ENCODE results near the gene SYNGR1.

DNA sequence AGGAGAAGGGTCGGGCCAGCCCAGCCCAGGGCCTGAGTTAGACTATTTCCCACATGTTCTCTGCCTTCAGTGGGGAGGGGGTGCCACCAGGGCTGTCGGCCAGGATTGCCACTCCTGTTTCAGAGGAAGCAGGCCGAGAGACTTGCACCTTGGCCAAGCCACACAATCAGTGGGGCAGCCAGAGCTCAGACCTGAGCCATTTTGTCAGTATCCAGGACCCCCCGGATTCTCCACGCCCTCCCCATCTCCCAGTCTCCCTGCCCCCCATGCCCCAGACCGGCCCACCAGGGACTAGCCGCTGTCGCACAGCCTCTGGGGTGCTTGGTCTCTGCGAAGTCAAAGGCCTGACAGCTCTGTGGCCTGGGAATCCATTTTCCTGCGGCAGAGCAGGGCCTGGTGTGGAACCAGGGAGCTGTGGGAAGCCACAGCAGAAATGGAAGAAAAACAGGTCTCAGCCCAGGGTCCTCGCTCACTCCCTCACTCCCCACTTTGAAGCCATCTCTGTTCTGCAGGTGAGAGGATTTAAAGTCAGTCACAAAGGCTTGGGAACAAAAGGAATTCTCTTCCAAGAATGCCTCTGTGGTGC lies 81.5 kb downstream of the SYNGR1 start:
- TF ChIP-seq, protein P1, sequence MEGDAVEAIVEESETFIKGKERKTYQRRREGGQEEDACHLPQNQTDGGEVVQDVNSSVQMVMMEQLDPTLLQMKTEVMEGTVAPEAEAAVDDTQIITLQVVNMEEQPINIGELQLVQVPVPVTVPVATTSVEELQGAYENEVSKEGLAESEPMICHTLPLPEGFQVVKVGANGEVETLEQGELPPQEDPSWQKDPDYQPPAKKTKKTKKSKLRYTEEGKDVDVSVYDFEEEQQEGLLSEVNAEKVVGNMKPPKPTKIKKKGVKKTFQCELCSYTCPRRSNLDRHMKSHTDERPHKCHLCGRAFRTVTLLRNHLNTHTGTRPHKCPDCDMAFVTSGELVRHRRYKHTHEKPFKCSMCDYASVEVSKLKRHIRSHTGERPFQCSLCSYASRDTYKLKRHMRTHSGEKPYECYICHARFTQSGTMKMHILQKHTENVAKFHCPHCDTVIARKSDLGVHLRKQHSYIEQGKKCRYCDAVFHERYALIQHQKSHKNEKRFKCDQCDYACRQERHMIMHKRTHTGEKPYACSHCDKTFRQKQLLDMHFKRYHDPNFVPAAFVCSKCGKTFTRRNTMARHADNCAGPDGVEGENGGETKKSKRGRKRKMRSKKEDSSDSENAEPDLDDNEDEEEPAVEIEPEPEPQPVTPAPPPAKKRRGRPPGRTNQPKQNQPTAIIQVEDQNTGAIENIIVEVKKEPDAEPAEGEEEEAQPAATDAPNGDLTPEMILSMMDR (IDR thresholded peaks at IDR 0.05): no peak
- TF ChIP-seq EZH2 (IDR thresholded peaks at IDR 0.05): no peak
